H1 (cell line): ENCODE data around the gene TRABD2B. TPM values are rescaled to one million over a fixed set of nuclear protein-coding genes. Genes with fewer than 3 reads are reported as not detected.

ENCODE experiments used
- HDAC2 ChIP-seq, 2 experiments: fragments of 300-600 bp in 1 of 2; sonication (generic) in 1 of 2; IDR thresholded peaks; 2 replicates each; pipeline ENCODE4 v1.6.1; 2011 to 2012; ENCODE audit warnings: low read depth in 2 of 2, low read length in 2 of 2, mild to moderate bottlenecking in 2 of 2, moderate library complexity in 2 of 2, borderline replicate concordance in 1 of 2, inconsistent platforms in 1 of 2
- polyA plus RNA-seq, 7 experiments: library from polyadenylated mRNA; depleted of rRNA in 3 of 7; stranded (reverse) in 5 of 7; unstranded in 2 of 7; fragments of >200 nt in 5 of 7; fragments of 200-250 nt in 2 of 7; gene quantifications; 1 replicate in 5 of 7; 2 replicates in 1 of 7; 4 replicates in 1 of 7; pipeline versions ENCODE4 v1.2.1 to v1.2.3, GENCODE V29; 2011 to 2013; ENCODE audit warnings: missing spikeins in 2 of 7, mixed read lengths in 2 of 7
- total RNA-seq: library from RNA; stranded (reverse); fragmentation: NEBNext Ultra II Directional; extraction: Animal tissue kit (Norgen Biotek cat#: 25700); gene quantifications from 2 replicates; pipeline ENCODE4 v1.2.1, GENCODE V29; 2021
- TF ChIP-seq, protein P1 (sequence below), 3 experiments: IDR thresholded peaks; 1 replicate in 2 of 3; 2 replicates in 1 of 3; pipeline versions ENCODE4 v1.5.1 to v1.6.1; 2011; ENCODE audit warnings: low read length in 3 of 3, mild to moderate bottlenecking in 3 of 3, inconsistent platforms in 2 of 3, low read depth in 1 of 3, moderate library complexity in 1 of 3; ENCODE audit not compliant: insufficient read depth in 1 of 3; ENCODE audit errors: control extremely low read depth in 1 of 3

Gene TRABD2B
- total and polyA plus RNA-seq, 2 of the 8 experiments (the other 6 are each of a cell fraction or from before 2014, with no cell fraction given) = 0.95 to 3.4 TPM

GRCh38 chr1:48001696-48002095 is 4.5 kb upstream of the TRABD2B start (continued):
- TF ChIP-seq, protein P1, sequence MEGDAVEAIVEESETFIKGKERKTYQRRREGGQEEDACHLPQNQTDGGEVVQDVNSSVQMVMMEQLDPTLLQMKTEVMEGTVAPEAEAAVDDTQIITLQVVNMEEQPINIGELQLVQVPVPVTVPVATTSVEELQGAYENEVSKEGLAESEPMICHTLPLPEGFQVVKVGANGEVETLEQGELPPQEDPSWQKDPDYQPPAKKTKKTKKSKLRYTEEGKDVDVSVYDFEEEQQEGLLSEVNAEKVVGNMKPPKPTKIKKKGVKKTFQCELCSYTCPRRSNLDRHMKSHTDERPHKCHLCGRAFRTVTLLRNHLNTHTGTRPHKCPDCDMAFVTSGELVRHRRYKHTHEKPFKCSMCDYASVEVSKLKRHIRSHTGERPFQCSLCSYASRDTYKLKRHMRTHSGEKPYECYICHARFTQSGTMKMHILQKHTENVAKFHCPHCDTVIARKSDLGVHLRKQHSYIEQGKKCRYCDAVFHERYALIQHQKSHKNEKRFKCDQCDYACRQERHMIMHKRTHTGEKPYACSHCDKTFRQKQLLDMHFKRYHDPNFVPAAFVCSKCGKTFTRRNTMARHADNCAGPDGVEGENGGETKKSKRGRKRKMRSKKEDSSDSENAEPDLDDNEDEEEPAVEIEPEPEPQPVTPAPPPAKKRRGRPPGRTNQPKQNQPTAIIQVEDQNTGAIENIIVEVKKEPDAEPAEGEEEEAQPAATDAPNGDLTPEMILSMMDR (IDR thresholded peaks at IDR 0.05; ENCODE audit: control extremely low read depth in 1 of 3, insufficient read depth in 1 of 3, low read depth in 1 of 3, low read length in 3 of 3) = no peak
- no peak for TF ChIP-seq HDAC2 (IDR thresholded peaks at IDR 0.05; ENCODE audit: borderline replicate concordance in 1 of 2, low read depth in 2 of 2, low read length in 2 of 2)
